ENCODE results near the gene C2orf42.
"Not testable (repeated sequence)": the region's sequence is repeated elsewhere in the genome, so short reads cannot be mapped to it uniquely, and the experiment has no call there.

Gene C2orf42

DNA sequence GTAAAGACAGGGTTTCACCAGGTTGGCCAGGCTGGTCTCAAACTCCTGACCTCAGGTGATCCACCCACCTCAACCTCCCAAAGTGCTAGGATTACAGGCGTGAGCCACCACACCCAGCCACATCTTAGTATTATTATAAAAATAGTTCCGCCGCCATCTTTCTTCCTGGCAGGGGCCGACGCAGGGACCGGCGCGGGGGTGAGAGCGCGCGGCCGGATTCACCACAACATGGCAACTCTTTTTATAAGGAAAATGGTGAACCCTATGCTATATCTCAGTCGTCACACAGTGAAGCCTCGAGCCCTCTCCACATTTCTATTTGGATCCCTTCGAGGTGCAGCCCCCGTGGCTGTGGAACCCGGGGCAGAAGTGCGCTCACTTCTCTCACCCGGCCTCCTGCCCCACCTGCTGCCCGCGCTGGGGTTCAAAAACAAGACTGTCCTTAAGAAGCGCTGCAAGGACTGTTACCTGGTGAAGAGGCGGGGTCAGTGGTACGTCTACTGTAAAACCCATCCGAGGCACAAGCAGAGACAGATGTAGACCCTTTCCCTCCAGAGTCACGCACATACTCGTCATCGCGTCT, 88.4 kb downstream of the C2orf42 start:
- DNase-seq = not testable (repeated sequence)

DNA sequence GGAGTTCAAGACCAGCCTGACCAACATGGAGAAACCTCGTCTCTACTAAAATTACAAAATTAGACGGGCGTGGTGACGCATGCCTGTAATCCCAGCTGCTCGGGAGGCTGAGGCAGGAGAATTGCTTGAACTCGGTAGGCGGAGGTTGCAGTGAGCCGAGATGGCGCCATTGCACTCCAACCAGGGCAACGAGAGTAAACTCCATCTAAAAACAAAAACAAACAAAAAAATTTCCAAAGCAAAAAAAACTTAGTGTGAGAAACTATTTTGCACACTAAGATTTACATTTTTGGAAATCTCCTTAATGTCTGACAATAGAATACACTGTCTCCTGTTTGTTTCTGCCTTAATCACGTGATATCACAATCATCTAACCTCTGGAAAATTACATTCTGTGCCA, 89.1 kb downstream of the C2orf42 start:
- not testable (repeated sequence) for DNase-seq

DNA sequence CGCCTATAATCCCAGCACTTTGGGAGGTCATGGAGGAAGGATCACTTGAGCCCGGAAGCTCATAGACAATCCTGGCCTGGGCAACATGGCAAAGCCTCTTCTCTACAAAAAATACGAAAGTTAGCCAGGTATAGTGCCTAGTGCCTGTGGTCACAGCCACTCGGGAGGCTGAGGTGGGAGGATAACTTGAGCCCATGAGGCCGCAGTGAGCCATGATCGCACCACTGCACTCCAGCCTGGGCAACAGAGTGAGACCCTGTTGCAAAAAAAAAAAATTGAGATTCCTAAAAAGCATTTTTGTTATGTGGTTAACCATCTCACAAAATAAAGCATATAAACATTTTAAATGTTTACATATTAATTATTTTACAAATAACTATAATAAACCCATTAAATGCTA, 89.6 kb downstream of the C2orf42 start:
- DNase-seq = no peak
